ENCODE data around the gene S100A8.
"Not testable (repeated sequence)": the region's sequence is repeated elsewhere in the genome, so short reads cannot be mapped to it uniquely, and the experiment has no call there.

Gene S100A8

GRCh38 chr1:153417136-153417888 is 26.4 kb upstream of the S100A8 start:
- DNase-seq (ENCODE audit: low read depth, low spot score) = no peak

- DNase-seq (ENCODE audit: low read depth, low spot score) = no peak
These were observed 25.1 kb upstream of the S100A8 start, which contains the start of gene S100A7A for GRCh38 chr1:153415850-153416570. S100A7A (plus strand) TSS chr1:153416520; CDS start chr1:153418083, 1,563 bp downstream.

- DNase-seq (ENCODE audit: low read depth, low spot score) = not testable (repeated sequence)
These were observed 23.1 kb upstream of the S100A8 start for GRCh38 chr1:153413961-153414360.

GRCh38 chr1:153407274-153407673 is 16.4 kb upstream of the S100A8 start:
- DNase-seq (ENCODE audit: low read depth, low spot score) = not testable (repeated sequence)

GRCh38 chr1:153405825-153406599 is 15.1 kb upstream of the S100A8 start:
- not testable (repeated sequence) for DNase-seq (ENCODE audit: low read depth, low spot score)

- no peak for DNase-seq (ENCODE audit: low read depth, low spot score)
These were observed 13.9 kb upstream of the S100A8 start for GRCh38 chr1:153404768-153405167.

- no peak for DNase-seq (ENCODE audit: low read depth, low spot score)
These were observed 13.3 kb upstream of the S100A8 start for GRCh38 chr1:153404086-153404635.

GRCh38 chr1:153403421-153404085 is 12.7 kb upstream of the S100A8 start:
- DNase-seq (ENCODE audit: low read depth, low spot score) = no peak

- no peak for DNase-seq (ENCODE audit: low read depth, low spot score)
These were observed 11.4 kb upstream of the S100A8 start for GRCh38 chr1:153402226-153402625.

- no peak for DNase-seq (ENCODE audit: low read depth, low spot score)
These were observed 10.6 kb upstream of the S100A8 start for GRCh38 chr1:153401461-153401860.

GRCh38 chr1:153400244-153400643 is 9.4 kb upstream of the S100A8 start:
- no peak for DNase-seq (ENCODE audit: low read depth, low spot score)

- DNase-seq (ENCODE audit: low read depth, low spot score) = no peak
These were observed 8.7 kb upstream of the S100A8 start for GRCh38 chr1:153399401-153400055.

GRCh38 chr1:153397924-153398651 is 7.2 kb upstream of the S100A8 start:
- DNase-seq (ENCODE audit: low read depth, low spot score) = no peak

- DNase-seq (ENCODE audit: low read depth, low spot score) = no peak
These were observed 6.4 kb upstream of the S100A8 start for GRCh38 chr1:153397051-153397923.

GRCh38 chr1:153396461-153396860 is 5.6 kb upstream of the S100A8 start:
- DNase-seq (ENCODE audit: low read depth, low spot score) = no peak

GRCh38 chr1:153395776-153396175 is 4.9 kb upstream of the S100A8 start:
- DNase-seq (ENCODE audit: low read depth, low spot score) = no peak

GRCh38 chr1:153395136-153395685 is 4.3 kb upstream of the S100A8 start:
- DNase-seq (ENCODE audit: low read depth, low spot score) = no peak

GRCh38 chr1:153394391-153394790 is 3.5 kb upstream of the S100A8 start:
- no peak for DNase-seq (ENCODE audit: low read depth, low spot score)

GRCh38 chr1:153393926-153394325 is 3.1 kb upstream of the S100A8 start:
- DNase-seq (ENCODE audit: low read depth, low spot score) = no peak

All from brain pericyte (primary cell).